Measurements from ENCODE around the gene PKIG. TPM values are rescaled to one million over a fixed set of nuclear protein-coding genes. Genes with fewer than 3 reads are reported as not detected.

PKIG gene
- total RNA-seq, 4 donors from 2014 or later: 305 to 398 (median 357) TPM

DNA sequence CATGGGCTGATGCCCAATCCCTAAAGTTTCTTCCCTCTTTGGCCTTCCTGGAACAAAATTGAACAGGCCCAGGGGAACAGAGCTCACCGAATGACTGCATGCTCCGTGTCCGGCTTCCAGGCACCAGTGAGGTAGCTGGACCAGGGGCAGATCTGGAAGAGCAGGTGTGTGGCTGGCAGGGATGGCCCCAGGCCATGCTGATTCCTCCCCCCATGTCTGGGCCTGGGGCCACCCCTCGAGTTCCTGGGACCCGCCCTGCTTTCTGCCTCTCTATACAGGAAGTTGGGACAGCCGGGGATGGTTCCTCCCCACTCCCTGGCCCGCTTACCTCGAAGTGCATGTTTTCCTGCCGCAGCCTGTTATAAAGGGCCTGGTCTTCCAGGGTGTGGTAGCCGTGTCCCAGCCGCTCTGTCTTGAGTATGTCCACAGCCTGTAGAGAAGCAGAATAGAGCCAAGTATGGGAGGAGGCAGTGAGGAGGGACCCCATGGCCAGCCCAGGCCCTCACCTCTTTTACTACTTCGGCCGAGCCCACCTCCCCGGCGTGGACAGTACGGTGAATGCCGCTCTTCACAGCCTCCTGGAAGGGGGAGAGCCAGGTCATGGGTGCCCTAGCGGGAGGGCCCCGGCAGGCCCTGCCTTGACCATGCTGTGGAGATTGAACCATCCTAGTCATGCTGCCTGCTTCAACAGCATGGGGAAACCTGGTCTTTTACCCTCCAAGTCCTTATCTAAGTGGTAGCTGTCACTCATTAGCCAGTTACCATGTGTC lies 40.3 kb downstream of the PKIG start:
- WGBS: 92% methylated on average over 15 of the region's 19 CpGs
- TF ChIP-seq, protein P1, sequence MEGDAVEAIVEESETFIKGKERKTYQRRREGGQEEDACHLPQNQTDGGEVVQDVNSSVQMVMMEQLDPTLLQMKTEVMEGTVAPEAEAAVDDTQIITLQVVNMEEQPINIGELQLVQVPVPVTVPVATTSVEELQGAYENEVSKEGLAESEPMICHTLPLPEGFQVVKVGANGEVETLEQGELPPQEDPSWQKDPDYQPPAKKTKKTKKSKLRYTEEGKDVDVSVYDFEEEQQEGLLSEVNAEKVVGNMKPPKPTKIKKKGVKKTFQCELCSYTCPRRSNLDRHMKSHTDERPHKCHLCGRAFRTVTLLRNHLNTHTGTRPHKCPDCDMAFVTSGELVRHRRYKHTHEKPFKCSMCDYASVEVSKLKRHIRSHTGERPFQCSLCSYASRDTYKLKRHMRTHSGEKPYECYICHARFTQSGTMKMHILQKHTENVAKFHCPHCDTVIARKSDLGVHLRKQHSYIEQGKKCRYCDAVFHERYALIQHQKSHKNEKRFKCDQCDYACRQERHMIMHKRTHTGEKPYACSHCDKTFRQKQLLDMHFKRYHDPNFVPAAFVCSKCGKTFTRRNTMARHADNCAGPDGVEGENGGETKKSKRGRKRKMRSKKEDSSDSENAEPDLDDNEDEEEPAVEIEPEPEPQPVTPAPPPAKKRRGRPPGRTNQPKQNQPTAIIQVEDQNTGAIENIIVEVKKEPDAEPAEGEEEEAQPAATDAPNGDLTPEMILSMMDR (IDR thresholded peaks at IDR 0.05): no peak
- no peak for TF ChIP-seq EP300 (IDR thresholded peaks at IDR 0.05)
- TF ChIP-seq POLR2AphosphoS5 (IDR thresholded peaks at IDR 0.05): no peak
- TF ChIP-seq POLR2A (IDR thresholded peaks at IDR 0.05; ENCODE audit: low read depth): no peak
- Histone ChIP-seq H3K9me3 (peaks cover 0 to 6% (median 0%) of the 10 kb centered on the region in 4 donors), H3K27me3 (no peaks in the 10 kb centered on the region), H3K36me3 (peaks cover 13 to 93% (median 58%) of the 10 kb centered on the region in 4 donors), H3K4me3 (no peak overlapping the region), H3K27ac (replicated peaks in 1 of 4) (no peak overlapping the region), H3K4me1 (peaks cover 0 to 8% (median 0%) of the 10 kb centered on the region in 4 donors)
- no peak for DNase-seq (ENCODE audit: extremely low spot score)
- intact Hi-C loops (cut with DNase I): no loop called here

DNA sequence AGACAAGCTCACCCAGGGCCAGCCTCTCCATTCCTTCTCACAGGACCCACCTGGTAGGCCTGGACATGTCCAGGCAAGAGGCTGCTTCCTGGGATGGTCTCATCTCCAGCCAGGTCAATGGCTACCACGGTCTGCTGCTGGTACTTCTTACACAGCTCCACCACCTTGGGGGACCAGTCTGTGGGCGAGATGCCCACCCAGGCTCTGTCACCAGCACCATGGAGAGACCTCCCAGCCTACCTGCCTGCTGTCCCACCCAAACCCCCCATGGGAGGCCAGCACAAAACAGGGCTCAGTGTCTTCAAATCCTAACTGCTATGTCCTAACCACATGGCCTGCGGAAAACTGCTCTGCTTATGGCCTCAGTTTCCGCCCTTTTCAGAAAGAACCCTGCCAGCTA lies 41.8 kb downstream of the PKIG start:
- H3K4me3 ChIP-seq: no peak overlapping the region
- DNase-seq (ENCODE audit: extremely low spot score): no peak
- no peak overlapping the region for H3K27ac ChIP-seq (replicated peaks in 1 of 4)
- no peak for TF ChIP-seq EP300 (IDR thresholded peaks at IDR 0.05)
- TF ChIP-seq POLR2A (IDR thresholded peaks at IDR 0.05; ENCODE audit: low read depth): no peak
- TF ChIP-seq, protein P1 (IDR thresholded peaks at IDR 0.05): no peak
- no peak for TF ChIP-seq POLR2AphosphoS5 (IDR thresholded peaks at IDR 0.05)
- H3K4me1 ChIP-seq: no peaks in the 10 kb centered on the region
- no peaks in the 10 kb centered on the region for H3K27me3 ChIP-seq
- H3K36me3 ChIP-seq: peaks cover 11 to 93% (median 43%) of the 10 kb centered on the region in 4 donors
- peaks cover 0 to 6% (median 0%) of the 10 kb centered on the region in 4 donors for H3K9me3 ChIP-seq
- intact Hi-C loops (cut with DNase I): no loop called here
- 70% methylated on average over 2 of the region's 4 CpGs for WGBS

DNA sequence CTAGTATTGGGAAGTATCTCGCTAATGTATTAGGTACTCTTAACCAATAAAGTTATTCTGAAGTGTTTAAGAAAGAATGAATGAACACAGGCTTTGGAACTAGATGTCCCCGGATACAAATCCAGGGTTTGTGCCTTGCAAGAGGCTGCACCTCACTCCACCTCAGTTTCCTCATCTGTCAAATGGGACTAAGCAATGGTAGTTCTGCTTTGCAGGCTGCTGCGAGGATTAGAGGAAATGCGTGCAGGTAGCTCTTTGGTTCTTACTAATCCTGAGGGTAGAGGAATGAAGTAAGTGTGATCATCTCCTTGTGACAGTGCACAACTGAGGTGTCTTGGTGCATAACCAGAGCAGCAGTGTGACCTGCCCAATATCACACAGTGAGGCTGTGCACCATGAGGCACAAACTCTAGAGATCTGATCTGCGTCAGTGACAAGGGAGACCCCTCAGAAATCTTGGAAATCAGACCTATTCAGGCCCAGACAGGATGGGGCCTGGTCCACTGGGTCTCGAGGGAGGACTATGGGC lies 42.4 kb downstream of the PKIG start:
- Histone ChIP-seq H3K27ac (replicated peaks in 1 of 4) (no peak overlapping the region), H3K36me3 (peaks cover 5 to 91% (median 36%) of the 10 kb centered on the region in 4 donors)
- intact Hi-C loops (cut with DNase I): no loop called here

DNA sequence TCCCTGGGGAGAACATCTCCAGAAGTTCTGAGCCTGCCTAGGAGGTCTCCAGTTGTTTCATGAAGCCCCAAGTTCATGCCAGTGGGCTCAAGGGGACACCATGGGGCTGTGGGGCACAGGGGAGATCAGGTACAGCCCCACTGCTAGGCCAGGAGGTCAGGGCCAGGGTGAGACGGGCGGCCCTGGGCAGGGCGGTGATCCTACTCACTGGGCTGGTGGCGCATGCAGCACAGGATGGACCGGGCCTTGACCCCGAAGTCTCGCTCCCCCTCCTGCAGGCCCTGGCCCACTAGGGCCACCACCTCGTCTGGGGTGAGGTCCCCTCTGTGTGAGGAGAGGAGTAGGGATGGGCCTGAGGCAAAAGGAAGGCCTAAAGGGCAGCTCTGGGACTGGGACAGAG lies 43.0 kb downstream of the PKIG start:
- no peaks in the 10 kb centered on the region for H3K4me1 ChIP-seq
- H3K27me3 ChIP-seq: no peaks in the 10 kb centered on the region
- no peak overlapping the region for H3K27ac ChIP-seq (replicated peaks in 1 of 4)
- TF ChIP-seq POLR2AphosphoS5 (IDR thresholded peaks at IDR 0.05): no peak
- no peak for TF ChIP-seq EP300 (IDR thresholded peaks at IDR 0.05)
- TF ChIP-seq, protein P1 (IDR thresholded peaks at IDR 0.05): no peak
- TF ChIP-seq POLR2A (IDR thresholded peaks at IDR 0.05; ENCODE audit: low read depth): no peak
- WGBS: 96% methylated on average over 5 of the region's 8 CpGs
- intact Hi-C loops (cut with DNase I): no loop called here
- H3K9me3 ChIP-seq: peaks cover 0 to 6% (median 0%) of the 10 kb centered on the region in 4 donors
- peaks cover 0 to 85% (median 31%) of the 10 kb centered on the region in 4 donors for H3K36me3 ChIP-seq
- DNase-seq (ENCODE audit: extremely low spot score): no peak
- H3K4me3 ChIP-seq: no peak overlapping the region

More for the DNA sequence above, 42.4 kb downstream of the PKIG start:
- TF ChIP-seq POLR2AphosphoS5 (IDR thresholded peaks at IDR 0.05): no peak
- TF ChIP-seq, protein P1 (IDR thresholded peaks at IDR 0.05): no peak
- TF ChIP-seq EP300 (IDR thresholded peaks at IDR 0.05): no peak
- TF ChIP-seq POLR2A (IDR thresholded peaks at IDR 0.05; ENCODE audit: low read depth): no peak
- no peak for DNase-seq (ENCODE audit: extremely low spot score)
- Histone ChIP-seq H3K4me1 (no peaks in the 10 kb centered on the region), H3K4me3 (no peak overlapping the region), H3K9me3 (peaks cover 0 to 6% (median 0%) of the 10 kb centered on the region in 4 donors), H3K27me3 (no peaks in the 10 kb centered on the region)
- WGBS: 95% methylated on average over 4 of the region's 6 CpGs

All from esophagus muscularis mucosa (tissue), 4 donors.